HG02588 (cell line): ENCODE results near the gene MMUT.
"Not testable (repeated sequence)": the region's sequence is repeated elsewhere in the genome, so short reads cannot be mapped to it uniquely, and the experiment has no call there.

Experiments used
- ATAC-seq: cut with Tn5 transposase; IDR thresholded peaks from one replicate; pipeline ENCODE4 v1.9.1; 2021; ENCODE audit warnings: mild to moderate bottlenecking, moderate library complexity; ENCODE audit not compliant: unreplicated experiment

Gene MMUT

GRCh38 chr6:49462927-49463611 lies at the start of gene MMUT, which contains the start of gene CENPQ:
MMUT (minus strand) TSS chr6:49463253; CDS start chr6:49459466, 3,787 bp downstream.
CENPQ (plus strand) TSS chr6:49463370; CDS start chr6:49470177, 6,807 bp downstream.
- ATAC-seq = peak; percentile 99

GRCh38 chr6:49509342-49509741 lies 46.3 kb upstream of the MMUT start:
- ATAC-seq = no peak

DNA sequence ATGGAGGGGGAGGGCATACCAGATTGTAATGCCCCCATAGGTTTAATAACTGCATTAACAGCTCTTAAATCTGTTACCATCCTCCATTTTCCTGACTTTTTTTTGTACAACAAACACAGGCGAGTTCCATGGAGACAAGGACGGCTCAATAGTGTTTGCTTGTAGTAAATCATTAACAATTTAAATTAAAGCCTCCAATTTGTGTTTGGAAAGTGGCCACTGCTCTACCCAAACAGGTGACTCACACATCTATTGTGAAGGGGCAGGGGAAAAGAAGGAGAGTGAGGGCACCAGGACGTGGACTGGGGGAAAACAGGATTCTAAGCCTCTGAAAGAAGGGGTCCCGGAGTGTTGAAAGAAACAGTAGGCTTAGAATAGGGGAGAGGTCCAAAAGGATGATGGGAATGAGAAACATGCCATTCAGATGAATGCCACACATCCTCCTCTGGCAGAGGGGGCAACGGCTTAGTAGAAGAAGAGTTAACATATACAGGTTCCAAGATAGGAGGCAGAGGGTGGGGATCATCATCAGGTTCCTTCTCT lies 43.6 kb upstream of the MMUT start:
- ATAC-seq = no peak

- no peak for ATAC-seq
These were observed 41.6 kb upstream of the MMUT start for GRCh38 chr6:49504666-49505065.

DNA sequence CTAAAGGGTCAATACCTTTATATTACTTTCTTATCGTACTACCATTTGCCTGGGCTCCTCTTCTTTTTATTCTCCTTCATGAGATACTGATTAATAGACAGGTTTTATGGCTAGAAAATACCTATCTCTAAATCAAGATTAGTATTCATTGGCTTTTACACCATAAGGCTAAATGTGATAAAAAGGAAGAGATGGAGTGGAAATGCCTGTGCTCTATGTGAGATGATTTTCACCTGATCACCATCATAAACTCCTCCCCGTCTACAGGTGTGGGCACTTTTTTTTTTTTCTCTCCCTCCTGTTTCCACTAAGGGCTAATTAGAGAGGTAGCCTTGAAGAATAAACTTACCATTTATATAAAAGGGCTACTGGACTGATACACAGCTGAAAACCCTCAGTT lies 36.6 kb upstream of the MMUT start, which contains the start of gene GLYATL3:
Gene GLYATL3, plus strand, starts transcription at position 301 of the 400 bp plus-strand sequence. CDS start 12,068 bp downstream, outside the sequence.
- ATAC-seq = no peak

- no peak for ATAC-seq
These were observed 36.1 kb upstream of the MMUT start for GRCh38 chr6:49499126-49499525.

DNA sequence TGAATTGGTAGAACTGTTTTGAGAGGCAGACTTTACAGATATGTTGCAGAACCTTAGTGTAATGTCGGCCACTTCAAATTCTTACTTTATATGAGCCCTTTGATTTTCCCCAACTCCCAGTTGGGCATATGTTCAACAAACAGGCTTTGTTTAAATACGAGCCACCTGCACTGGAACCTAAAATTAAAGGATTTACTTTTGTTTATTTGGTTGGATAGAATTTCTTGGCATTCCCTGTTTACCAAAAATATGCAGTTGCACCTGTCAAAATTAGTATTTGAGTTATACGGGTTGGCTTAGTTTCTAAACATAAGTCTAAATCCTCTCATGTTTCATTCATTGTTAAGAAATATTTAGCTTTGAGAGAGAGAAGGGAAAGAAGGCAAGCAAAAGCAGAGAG lies 34.3 kb upstream of the MMUT start:
- ATAC-seq = no peak

DNA sequence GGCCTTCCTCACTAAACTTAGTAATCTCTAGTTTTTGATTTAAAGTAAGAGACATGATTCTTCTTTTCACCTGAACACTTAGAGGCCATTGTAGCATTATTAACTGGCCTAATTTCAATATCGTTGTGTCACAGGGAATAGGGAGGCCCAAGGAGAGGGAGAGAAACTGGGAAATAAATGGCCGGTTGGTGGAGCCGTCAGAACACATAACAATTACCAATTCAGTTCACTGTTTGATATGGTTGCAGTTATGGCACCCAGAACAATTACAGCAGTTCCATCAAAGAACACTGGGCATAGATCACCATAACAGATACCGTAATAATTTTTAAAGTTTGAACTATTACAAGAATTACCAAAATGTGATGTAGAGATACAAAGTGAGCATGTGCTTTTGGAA lies 27.6 kb upstream of the MMUT start:
- ATAC-seq = no peak

- ATAC-seq = not testable (repeated sequence)
These were observed 20.3 kb upstream of the MMUT start for GRCh38 chr6:49483380-49483779.

GRCh38 chr6:49481846-49482245 lies 18.8 kb upstream of the MMUT start:
- ATAC-seq = not testable (repeated sequence)

- ATAC-seq = no peak
These were observed 16.4 kb upstream of the MMUT start for GRCh38 chr6:49479308-49479970.

DNA sequence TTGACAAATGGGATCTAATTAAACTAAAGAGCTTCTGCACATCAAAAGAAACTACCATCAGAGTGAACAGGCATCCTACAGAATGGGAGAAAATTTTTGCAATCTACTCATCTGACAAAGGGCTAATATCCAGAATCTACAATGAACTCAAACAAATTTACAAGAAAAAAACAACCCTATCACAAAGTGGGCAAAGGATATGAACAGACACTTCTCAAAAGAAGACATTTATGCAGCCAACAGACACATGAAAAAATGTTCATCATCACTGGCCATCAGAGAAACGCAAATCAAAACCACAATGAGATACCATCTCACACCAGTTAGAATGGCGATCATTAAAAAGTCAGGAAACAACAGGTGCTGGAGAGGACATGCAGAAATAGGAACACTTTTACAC lies 13.5 kb upstream of the MMUT start:
- not testable (repeated sequence) for ATAC-seq

DNA sequence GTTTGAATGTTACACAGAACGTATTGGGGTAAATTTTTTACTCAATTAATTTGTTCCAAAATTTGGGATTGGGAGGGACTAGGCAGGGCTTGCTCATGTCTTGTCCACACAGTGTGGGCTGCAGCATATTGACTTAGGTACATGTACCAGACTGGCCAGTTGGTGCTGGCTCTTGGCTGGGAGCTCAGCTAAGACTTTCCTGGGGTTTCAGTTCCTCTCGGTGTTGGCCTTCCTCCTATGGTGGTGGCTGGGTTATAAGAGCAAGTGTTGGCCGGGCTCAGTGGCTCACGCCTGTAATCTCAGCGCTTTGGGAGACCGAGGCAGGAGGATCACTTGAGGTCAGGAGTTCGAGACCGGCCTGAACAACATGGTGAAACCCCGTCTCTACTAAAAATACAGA lies 5.0 kb upstream of the MMUT start:
- no peak for ATAC-seq

GRCh38 chr6:49464691-49465090 lies 1.6 kb upstream of the MMUT start:
- ATAC-seq = no peak

- no peak for ATAC-seq
These were observed 537 bp upstream of the MMUT start for GRCh38 chr6:49463612-49463967.

DNA sequence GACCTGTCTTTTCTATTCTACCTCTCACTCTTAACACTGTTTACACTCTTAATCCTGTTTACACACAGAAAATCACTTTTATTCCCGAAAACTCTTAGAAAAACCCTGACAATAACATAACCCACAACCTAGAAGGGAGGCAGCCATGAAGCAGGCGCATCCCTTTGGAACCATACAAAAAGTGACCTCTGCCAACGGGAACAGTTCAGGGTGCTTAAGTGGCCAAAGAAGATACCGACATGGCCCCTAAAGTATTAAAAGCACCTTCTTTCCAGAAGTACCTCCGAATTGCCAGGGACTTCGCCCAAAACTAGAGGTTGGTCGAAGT lies 490 bp downstream of the MMUT start:
- ATAC-seq = peak; percentile 8

GRCh38 chr6:49462071-49462470 lies 982 bp downstream of the MMUT start:
- ATAC-seq = no peak

DNA sequence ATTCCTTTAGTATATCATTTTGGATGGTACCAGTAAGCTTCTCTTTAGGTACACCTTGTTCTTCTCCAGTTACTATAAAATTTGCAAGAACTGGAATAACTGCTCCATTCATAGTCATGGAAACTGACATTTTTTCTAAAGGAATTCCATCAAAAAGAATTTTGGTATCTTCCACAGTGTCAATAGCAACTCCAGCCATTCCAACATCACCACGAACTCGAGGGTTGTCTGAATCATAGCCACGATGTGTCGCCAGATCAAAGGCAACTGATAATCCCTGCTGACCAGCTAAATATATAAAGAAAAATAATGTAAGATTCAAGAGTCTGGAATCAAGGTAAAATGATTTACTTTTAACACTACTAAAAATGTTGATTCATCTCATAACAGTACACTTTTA lies 5.3 kb downstream of the MMUT start:
- no peak for ATAC-seq

DNA sequence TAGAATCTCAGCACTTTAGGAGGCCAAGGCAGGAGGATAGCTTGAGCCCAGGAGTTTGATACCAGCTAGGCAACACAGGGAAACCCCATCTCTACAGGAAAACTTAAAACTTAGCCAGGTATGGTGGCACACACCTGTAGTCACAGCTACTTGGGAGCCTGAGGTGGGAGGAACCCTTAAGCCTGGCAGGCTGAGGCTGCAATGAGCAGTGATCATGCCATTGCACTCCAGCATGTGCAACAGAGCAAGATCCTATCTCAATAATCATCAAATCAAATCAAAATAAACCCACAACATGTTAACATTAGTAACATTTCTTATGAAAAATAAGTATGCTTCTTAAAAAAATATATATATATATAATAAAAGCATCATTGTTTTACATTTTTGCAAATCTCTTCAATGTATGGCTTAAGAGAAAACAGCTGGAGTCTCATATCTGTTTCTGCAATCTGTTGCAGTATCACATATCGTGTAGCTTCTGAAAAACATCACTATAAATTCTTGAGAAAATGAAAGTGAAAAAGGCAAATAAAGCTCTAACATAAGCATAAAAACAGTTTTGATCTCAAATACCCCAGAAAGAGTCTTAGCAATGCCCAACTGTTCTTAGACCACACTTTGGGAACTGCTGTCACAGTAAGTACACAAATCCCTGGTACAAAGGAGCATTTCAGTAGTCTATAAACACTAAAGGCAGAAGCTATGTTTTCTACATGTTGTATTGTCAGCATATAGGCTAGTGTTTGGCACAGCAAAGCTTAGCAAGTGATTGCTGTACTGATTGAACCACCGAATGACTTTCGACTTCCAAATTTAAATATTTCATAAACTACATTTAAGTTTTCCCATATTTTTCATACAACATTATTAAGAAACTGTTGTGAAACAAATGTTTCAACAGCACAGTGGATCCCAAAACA lies 8.0 kb downstream of the MMUT start:
- peak; percentile 74 for ATAC-seq

DNA sequence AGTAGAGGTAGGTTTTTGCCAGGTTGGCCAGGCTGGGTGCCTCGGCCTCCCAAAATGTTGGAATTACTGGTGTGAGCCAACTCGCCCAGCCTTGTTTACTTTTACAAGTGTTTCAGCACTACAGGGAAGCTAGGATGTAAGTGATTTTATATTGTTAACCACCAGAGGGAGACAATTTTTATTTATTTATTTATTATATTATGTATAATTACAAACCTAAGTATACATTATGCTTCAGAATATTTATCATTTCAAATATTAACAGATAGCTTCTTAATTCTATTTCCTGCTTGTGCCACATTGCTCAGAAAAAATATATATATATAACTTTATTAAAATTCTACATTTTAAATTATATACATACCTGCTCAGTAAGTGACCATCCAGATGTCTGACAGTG lies 9.8 kb downstream of the MMUT start:
- no peak for ATAC-seq

- ATAC-seq = no peak
These were observed 32.2 kb downstream of the MMUT start for GRCh38 chr6:49430866-49431265.
